DOHH2 (cell line): ENCODE results near the gene MR1.
"Not testable (repeated sequence)": the region's sequence is repeated elsewhere in the genome, so short reads cannot be mapped to it uniquely, and the experiment has no call there.

Source experiments
- H3F3A ChIP-seq: fragments of 200-600 bp; sonication (generic), shearing (Covaris generic); 2 replicates; pipeline ENCODE4 v1.6.0; 2016; ENCODE audit warnings: antibody characterized with exemption, mild to moderate bottlenecking; ENCODE audit not compliant: control insufficient read depth, insufficient read depth
- H3K27ac ChIP-seq: fragments of 200-600 bp; sonication (generic); 2 replicates; pipeline ENCODE4 v1.5.1; 2014; ENCODE audit warnings: low read depth, mild to moderate bottlenecking, low read length, moderate library complexity
- H3K27me3 ChIP-seq: fragments of 200-600 bp; sonication (generic); 2 replicates; pipeline ENCODE4 v1.6.1; 2014; ENCODE audit warnings: mild to moderate bottlenecking, low read length, mixed read lengths; ENCODE audit not compliant: control insufficient read depth
- H3K36me3 ChIP-seq: fragments of 200-600 bp; sonication (generic); 2 replicates; pipeline ENCODE4 v1.6.1; 2014; ENCODE audit warnings: mild to moderate bottlenecking, low read length, moderate library complexity, mixed read lengths; ENCODE audit not compliant: control insufficient read depth
- H3K4me1 ChIP-seq: fragments of 200-600 bp; sonication (generic); 2 replicates; pipeline ENCODE4 v1.6.1; 2014; ENCODE audit warnings: mild to moderate bottlenecking, low read length, mixed read lengths; ENCODE audit not compliant: control insufficient read depth
- H3K4me2 ChIP-seq: fragments of 200-600 bp; sonication (generic); 2 replicates; pipeline ENCODE4 v1.6.0; 2014; ENCODE audit warnings: mild to moderate bottlenecking, low read length, moderate library complexity
- H3K4me3 ChIP-seq: fragments of 200-600 bp; sonication (generic); 2 replicates; pipeline ENCODE4 v1.5.1; 2014; ENCODE audit warnings: mild to moderate bottlenecking, low read length, mixed read lengths
- H3K79me2 ChIP-seq: fragments of 200-600 bp; sonication (generic); 2 replicates; pipeline ENCODE4 v1.6.1; 2014; ENCODE audit warnings: mild to moderate bottlenecking, low read length, mixed read lengths; ENCODE audit not compliant: control insufficient read depth
- H3K9me2 ChIP-seq: fragments of 200-600 bp; sonication (generic); replicated peaks from 2 replicates; pipeline ENCODE4 v1.6.1; 2014; ENCODE audit warnings: mild to moderate bottlenecking, low read length, mixed read lengths; ENCODE audit not compliant: control insufficient read depth
- H3K9me3 ChIP-seq: fragments of 200-600 bp; sonication (generic); 2 replicates; pipeline ENCODE4 v1.6.1; 2014; ENCODE audit warnings: antibody characterized with exemption, low read length, mixed read lengths; ENCODE audit not compliant: control insufficient read depth, insufficient read depth
- H4K20me1 ChIP-seq: fragments of 200-600 bp; sonication (generic); 2 replicates; pipeline ENCODE4 v1.6.0; 2014; ENCODE audit warnings: low read depth, mild to moderate bottlenecking, antibody characterized with exemption, low read length, moderate library complexity; ENCODE audit not compliant: control insufficient read depth, insufficient read depth
- EZH2phosphoT487 ChIP-seq: fragments of 200-600 bp; sonication (generic); IDR thresholded peaks from 2 replicates; pipeline ENCODE4 v1.6.1; 2017; ENCODE audit warnings: borderline replicate concordance, mild to moderate bottlenecking, antibody characterized with exemption, low read length, moderate library complexity, mixed read lengths
- TF ChIP-seq, protein P1 (sequence below): fragments of 200-600 bp; sonication (generic); IDR thresholded peaks from one replicate; pipeline ENCODE4 v1.5.1; 2014; ENCODE audit warnings: antibody characterized with exemption, mild to moderate bottlenecking, low read depth, low read length; ENCODE audit not compliant: poor library complexity, severe bottlenecking

Gene MR1

DNA sequence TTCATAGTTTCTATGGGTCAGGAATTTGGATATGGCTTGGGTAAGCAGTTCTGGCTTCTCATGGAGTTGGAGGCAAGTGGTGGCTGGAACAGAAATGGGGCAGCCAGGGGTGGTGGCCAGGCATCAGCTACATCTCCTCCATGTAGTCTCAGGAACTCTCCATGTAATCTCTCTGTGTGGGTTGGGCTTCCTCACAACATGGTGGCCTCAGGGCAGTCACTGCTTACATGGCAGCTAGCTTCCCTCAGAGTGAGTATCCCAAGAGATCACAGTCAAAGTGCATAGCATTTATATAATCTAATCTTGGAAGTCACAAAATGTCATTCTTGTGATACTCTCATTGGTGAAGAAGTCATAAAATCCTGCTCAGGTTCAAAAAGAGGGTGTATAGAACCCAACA, 25.7 kb downstream of the MR1 start:
- Histone ChIP-seq H4K20me1 (no peaks in the 10 kb centered on the region), H3K4me2 (no peak overlapping the region), H3K9me3 (peaks cover 3% of the 10 kb centered on the region; the same call in 1 of the 2 replicates), H3K36me3 (no peaks in the 10 kb centered on the region), H3K4me3 (no peak overlapping the region), H3K9me2 (no peaks in the 10 kb centered on the region), H3K27me3 (no peaks in the 10 kb centered on the region), H3F3A (no peaks in the 10 kb centered on the region), H3K27ac (no peak overlapping the region), H3K4me1 (peaks cover 17% of the 10 kb centered on the region), H3K79me2 (no peaks in the 10 kb centered on the region)
- TF ChIP-seq, protein P1, sequence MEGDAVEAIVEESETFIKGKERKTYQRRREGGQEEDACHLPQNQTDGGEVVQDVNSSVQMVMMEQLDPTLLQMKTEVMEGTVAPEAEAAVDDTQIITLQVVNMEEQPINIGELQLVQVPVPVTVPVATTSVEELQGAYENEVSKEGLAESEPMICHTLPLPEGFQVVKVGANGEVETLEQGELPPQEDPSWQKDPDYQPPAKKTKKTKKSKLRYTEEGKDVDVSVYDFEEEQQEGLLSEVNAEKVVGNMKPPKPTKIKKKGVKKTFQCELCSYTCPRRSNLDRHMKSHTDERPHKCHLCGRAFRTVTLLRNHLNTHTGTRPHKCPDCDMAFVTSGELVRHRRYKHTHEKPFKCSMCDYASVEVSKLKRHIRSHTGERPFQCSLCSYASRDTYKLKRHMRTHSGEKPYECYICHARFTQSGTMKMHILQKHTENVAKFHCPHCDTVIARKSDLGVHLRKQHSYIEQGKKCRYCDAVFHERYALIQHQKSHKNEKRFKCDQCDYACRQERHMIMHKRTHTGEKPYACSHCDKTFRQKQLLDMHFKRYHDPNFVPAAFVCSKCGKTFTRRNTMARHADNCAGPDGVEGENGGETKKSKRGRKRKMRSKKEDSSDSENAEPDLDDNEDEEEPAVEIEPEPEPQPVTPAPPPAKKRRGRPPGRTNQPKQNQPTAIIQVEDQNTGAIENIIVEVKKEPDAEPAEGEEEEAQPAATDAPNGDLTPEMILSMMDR: no peak
- TF ChIP-seq EZH2phosphoT487: no peak

DNA sequence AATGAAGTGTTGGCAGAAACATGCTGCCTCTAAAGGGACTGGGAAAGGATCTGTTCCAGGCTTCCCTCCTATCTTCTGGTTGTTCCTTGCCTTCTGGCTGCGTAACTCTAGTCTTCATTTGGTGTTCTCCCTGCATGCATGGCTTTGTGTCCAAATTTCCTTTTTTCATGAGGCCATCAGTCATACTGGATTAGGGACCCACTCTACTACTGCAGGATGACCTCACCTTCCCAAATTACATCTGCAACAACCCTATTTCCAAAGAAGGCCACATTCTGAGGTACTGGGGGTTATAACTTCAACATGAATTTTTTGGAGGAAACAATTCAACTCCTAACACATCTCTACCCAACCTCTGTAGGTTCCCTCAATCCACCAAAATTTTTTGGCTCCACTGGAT, 26.3 kb downstream of the MR1 start:
- TF ChIP-seq, protein P1: no peak
- TF ChIP-seq EZH2phosphoT487: no peak
- peaks cover 17% of the 10 kb centered on the region for H3K4me1 ChIP-seq

DNA sequence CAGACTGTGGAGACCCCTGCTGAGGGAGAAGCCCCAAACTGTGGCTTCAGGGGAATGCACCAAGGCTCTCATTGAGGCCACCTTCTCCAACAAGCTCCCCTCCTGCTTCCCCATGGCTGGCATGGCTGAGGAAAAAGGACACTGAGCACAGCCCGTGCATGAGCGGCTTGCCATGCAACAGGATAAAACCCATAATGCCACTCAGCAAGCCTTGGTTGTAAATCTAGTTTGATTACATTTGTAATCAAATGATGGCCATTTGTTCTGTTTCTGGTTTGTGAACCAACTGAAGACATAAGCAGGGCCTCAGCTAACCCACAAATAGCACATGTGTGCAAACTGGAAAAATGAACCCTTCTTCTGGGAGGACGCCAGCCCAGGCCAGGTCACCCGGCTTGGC, 27.2 kb downstream of the MR1 start:
- not testable (repeated sequence) for H3K9me2 ChIP-seq, H3K36me3 ChIP-seq, H3K9me3 ChIP-seq, H4K20me1 ChIP-seq, H3F3A ChIP-seq, H3K27ac ChIP-seq, H3K27me3 ChIP-seq, H3K79me2 ChIP-seq, H3K4me2 ChIP-seq, H3K4me3 ChIP-seq
- peaks cover 17% of the 10 kb centered on the region for H3K4me1 ChIP-seq

More for the DNA sequence above, 26.3 kb downstream of the MR1 start:
- Histone ChIP-seq H3K9me3 (peaks cover 3% of the 10 kb centered on the region; the same call in 1 of the 2 replicates), H3K27me3 (no peaks in the 10 kb centered on the region), H3K36me3 (no peaks in the 10 kb centered on the region), H4K20me1 (no peaks in the 10 kb centered on the region), H3K9me2 (no peaks in the 10 kb centered on the region), H3K27ac (no peak overlapping the region), H3K4me3 (no peak overlapping the region), H3K4me2 (no peak overlapping the region), H3F3A (no peaks in the 10 kb centered on the region), H3K79me2 (no peaks in the 10 kb centered on the region)

DNA sequence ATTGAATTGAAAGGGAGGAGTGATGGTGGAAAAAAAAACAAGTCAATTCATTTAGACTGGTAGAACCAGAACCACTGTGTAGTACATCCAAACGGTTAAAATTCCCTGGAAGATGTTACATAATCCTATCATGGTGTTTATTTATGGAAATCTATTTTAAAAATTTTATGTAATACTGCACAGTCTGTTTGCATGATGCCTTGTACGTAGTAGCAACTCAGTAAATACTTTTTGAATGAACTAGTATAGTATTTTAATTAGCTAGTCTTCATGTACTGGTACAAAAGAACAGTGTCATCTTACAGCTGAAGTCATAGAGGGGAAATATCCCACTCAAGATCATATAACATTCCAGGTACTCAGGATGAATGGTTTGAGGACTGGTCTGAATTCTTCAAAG, 27.7 kb downstream of the MR1 start:
- Histone ChIP-seq H3K4me3 (no peak overlapping the region), H3K4me2 (no peak overlapping the region), H3K9me3 (peaks cover 3% of the 10 kb centered on the region; the same call in 1 of the 2 replicates)

More for the DNA sequence above, 27.7 kb downstream of the MR1 start:
- Histone ChIP-seq H3F3A (no peaks in the 10 kb centered on the region), H3K36me3 (no peaks in the 10 kb centered on the region), H3K9me2 (no peaks in the 10 kb centered on the region), H4K20me1 (no peaks in the 10 kb centered on the region), H3K79me2 (no peaks in the 10 kb centered on the region), H3K27ac (no peak overlapping the region), H3K27me3 (no peaks in the 10 kb centered on the region), H3K4me1 (peaks cover 17% of the 10 kb centered on the region)
- TF ChIP-seq, protein P1: no peak
- TF ChIP-seq EZH2phosphoT487: no peak
